Tibial artery (tissue), 4 donors: ENCODE data around the gene MT1H.

Experiments
- DNase-seq, 2 donors: peaks; one replicate each; pipeline ENCODE4 v3.0.0-alpha.2; 2019
- H3K27ac ChIP-seq, 2 donors: fragments of 200-600 bp; sonication (generic) in 1 of 2; 1 replicate in 1 of 2; 2 replicates in 1 of 2; pipeline ENCODE4 v1.5.1; 2018 to 2019; ENCODE audit warnings: mild to moderate bottlenecking in 1 of 2
- H3K27me3 ChIP-seq, 2 donors: fragments of 200-600 bp; sonication (generic) in 1 of 2; one replicate each; pipeline versions ENCODE4 v1.5.1 to v1.6.0; 2016 to 2019
- H3K36me3 ChIP-seq, 3 donors: fragments of 200-600 bp; sonication (generic) in 2 of 3; one replicate each; pipeline ENCODE4 v1.5.1; 2016 to 2019; ENCODE audit warnings: mild to moderate bottlenecking in 2 of 3
- H3K4me1 ChIP-seq, 4 donors: fragments of 200-600 bp; sonication (generic) in 2 of 4; 1 replicate in 3 of 4; 2 replicates in 1 of 4; pipeline ENCODE4 v1.5.1; 2016 to 2019
- H3K4me3 ChIP-seq, 2 donors: fragments of 200-600 bp; sonication (generic) in 1 of 2; 1 replicate in 1 of 2; 2 replicates in 1 of 2; pipeline ENCODE4 v1.5.1; 2018 to 2019; ENCODE audit warnings: mild to moderate bottlenecking in 2 of 2
- H3K9me3 ChIP-seq, 3 donors: fragments of 200-600 bp; sonication (generic) in 1 of 3; one replicate each; pipeline ENCODE4 v1.5.1; 2016 to 2019
- intact Hi-C: fragments of 100-400 bp; cut with DNase I; formaldehyde crosslinking; loops from one replicate; pipeline ENCODE4 v1.15.0; 2023; ENCODE audit warnings: low total_unique reads
- TF ChIP-seq, protein P1 (sequence below), 2 experiments: fragments of 200-600 bp in 1 of 2; fragments of 450-650 bp in 1 of 2; IDR thresholded peaks; one replicate each; pipeline ENCODE4 v1.5.1; 2017 to 2019; ENCODE audit warnings: antibody characterized with exemption in 2 of 2, mild to moderate bottlenecking in 1 of 2, moderate library complexity in 1 of 2

MT1H gene

DNA sequence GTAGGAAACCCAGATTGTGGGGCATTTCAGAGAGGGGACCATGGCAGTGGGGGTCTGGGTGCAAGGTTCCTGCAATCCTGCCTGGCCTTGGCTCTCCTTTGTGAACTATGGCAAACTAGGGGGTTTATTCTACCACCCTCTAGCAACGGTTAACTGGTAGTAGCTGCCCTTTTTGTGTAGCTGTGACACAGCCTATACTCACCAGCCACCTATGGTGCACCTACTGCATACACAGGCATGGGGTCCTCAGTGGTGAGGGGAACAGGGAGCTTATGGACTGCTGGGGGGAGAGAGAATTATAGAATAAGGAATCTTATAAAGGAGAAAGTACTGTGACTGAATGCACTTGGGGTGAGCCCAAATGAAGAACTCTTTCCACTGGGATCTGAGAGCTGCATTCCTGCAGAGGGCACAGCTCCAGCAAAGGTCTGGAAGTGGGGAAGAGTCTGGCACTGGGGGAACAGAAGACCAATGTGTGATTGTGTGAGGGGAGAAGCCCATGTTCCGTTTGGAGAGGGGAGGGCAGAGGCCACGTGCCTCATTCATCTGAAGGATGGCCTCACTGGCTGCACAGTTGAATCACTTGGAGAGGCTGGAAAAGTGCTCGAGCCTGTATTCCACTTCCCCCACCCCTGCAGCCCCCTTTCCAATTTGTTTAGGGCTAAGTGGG, 14.8 kb downstream of the MT1H start:
- intact Hi-C loops = loop anchor here (5.0 kb wide), 1 partner anchor 77 kb away; the partner anchor contains the start of gene MT2A
- Histone ChIP-seq H3K9me3 (peaks cover 0 to 10% (median 0%) of the 10 kb centered on the region in 3 donors), H3K4me3 (peak overlapping the region; percentile 80 to 82), H3K27me3 (no peaks in the 10 kb centered on the region), H3K4me1 (peaks cover 0 to 39% (median 10%) of the 10 kb centered on the region in 4 donors), H3K27ac (peak overlapping the region; percentile 87 to 88), H3K36me3 (peaks cover 6 to 25% (median 14%) of the 10 kb centered on the region in 3 donors)
- TF ChIP-seq, protein P1, sequence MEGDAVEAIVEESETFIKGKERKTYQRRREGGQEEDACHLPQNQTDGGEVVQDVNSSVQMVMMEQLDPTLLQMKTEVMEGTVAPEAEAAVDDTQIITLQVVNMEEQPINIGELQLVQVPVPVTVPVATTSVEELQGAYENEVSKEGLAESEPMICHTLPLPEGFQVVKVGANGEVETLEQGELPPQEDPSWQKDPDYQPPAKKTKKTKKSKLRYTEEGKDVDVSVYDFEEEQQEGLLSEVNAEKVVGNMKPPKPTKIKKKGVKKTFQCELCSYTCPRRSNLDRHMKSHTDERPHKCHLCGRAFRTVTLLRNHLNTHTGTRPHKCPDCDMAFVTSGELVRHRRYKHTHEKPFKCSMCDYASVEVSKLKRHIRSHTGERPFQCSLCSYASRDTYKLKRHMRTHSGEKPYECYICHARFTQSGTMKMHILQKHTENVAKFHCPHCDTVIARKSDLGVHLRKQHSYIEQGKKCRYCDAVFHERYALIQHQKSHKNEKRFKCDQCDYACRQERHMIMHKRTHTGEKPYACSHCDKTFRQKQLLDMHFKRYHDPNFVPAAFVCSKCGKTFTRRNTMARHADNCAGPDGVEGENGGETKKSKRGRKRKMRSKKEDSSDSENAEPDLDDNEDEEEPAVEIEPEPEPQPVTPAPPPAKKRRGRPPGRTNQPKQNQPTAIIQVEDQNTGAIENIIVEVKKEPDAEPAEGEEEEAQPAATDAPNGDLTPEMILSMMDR (IDR thresholded peaks at IDR 0.05) = no peak
- DNase-seq = no peak

DNA sequence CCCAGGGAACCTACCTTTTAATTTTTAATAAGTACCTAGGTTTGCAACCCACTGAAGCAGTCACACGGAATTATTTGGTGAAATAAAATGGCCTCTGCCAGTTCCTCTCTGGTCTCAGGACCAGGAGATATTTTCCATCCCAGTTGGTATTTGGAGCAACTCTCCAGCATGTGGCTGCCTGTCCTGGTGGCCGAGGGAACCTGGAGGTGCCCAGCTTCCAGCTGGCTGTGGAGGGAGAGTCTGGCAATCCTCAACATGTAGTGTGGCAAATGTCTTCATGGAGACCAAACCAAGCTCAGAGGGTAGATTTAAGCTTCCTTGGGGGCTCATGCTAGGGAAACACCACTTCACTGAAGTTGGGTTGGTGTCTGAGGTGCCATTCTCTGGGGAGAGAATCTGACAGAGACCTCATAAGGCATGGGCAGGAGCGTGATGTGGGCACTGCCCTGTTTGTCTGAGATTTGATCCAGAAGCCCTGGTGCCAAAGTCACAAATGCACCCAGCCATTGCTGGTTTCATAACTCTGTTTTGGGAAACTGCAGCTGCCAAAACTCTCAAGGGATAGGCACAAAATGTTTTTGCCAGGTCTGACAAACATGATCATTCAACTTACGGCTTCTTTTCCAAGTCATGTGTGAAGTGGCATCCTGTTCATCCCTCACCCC, 15.4 kb downstream of the MT1H start:
- no peaks in the 10 kb centered on the region for H3K27me3 ChIP-seq
- DNase-seq = peak; percentile 57 to 84
- peaks cover 0 to 10% (median 0%) of the 10 kb centered on the region in 3 donors for H3K9me3 ChIP-seq
- H3K27ac ChIP-seq = peak overlapping the region; percentile 87 to 88
- H3K36me3 ChIP-seq = peaks cover 6 to 25% (median 14%) of the 10 kb centered on the region in 3 donors
- H3K4me3 ChIP-seq = peak overlapping the region; percentile 80 to 82
- intact Hi-C loops = loop anchor here (5.0 kb wide), 1 partner anchor 78 kb away; the partner anchor contains the start of gene MT2A
- peaks cover 0 to 39% (median 10%) of the 10 kb centered on the region in 4 donors for H3K4me1 ChIP-seq
- TF ChIP-seq, protein P1 (IDR thresholded peaks at IDR 0.05) = no peak

DNA sequence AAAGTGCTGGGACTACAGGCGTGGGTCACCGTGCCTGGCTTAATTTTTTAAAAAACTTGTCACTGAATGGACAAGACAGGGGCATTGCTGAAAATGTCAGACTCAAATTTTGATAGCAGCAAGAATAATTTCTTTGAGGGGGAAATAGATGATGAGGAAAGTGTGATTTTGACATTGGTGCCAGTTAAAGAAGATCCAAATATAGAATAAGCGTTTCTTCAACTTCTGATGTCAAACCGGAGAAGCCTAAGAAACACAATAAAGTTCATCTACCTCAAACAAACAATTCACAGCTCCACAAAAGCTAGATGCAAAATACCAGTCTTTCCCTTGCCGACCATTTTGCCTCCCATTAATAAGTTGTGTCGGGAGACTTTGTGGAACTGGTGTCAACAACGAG, 17.1 kb downstream of the MT1H start:
- peaks cover 0 to 32% (median 10%) of the 10 kb centered on the region in 4 donors for H3K4me1 ChIP-seq
- intact Hi-C loops = no loop called here
- DNase-seq = no peak
- no peak overlapping the region for H3K4me3 ChIP-seq
- TF ChIP-seq, protein P1 (IDR thresholded peaks at IDR 0.05) = no peak
- no peaks in the 10 kb centered on the region for H3K27me3 ChIP-seq
- H3K9me3 ChIP-seq = peaks cover 0 to 10% (median 0%) of the 10 kb centered on the region in 3 donors
- H3K27ac ChIP-seq = no peak overlapping the region
- peaks cover 6 to 25% (median 14%) of the 10 kb centered on the region in 3 donors for H3K36me3 ChIP-seq

DNA sequence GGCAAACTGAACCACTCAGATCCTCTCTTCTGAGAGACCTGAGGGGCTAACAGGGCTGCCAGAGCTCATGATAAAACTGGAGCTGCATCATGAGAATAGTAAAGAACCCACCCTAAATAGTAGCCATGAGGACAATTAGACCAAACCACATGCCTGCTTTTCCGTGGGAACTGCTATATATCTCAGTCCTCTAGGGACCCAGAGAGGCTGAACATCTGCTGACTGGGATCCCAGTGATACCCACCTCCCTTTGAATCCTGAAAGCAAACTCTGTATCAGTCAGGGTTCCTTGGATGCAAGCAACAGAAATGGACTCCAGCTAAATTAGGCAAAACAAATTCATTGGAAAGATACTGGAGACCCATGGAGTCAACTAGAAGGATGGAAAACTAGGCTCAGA, 19.1 kb downstream of the MT1H start:
- peaks cover 0 to 24% (median 10%) of the 10 kb centered on the region in 4 donors for H3K4me1 ChIP-seq
- TF ChIP-seq, protein P1 (IDR thresholded peaks at IDR 0.05) = no peak
- no peak overlapping the region for H3K4me3 ChIP-seq
- peaks cover 0 to 10% (median 0%) of the 10 kb centered on the region in 3 donors for H3K9me3 ChIP-seq
- no peak overlapping the region for H3K27ac ChIP-seq
- intact Hi-C loops = no loop called here
- DNase-seq = no peak
- no peaks in the 10 kb centered on the region for H3K27me3 ChIP-seq
- H3K36me3 ChIP-seq = peaks cover 0 to 23% (median 12%) of the 10 kb centered on the region in 3 donors

DNA sequence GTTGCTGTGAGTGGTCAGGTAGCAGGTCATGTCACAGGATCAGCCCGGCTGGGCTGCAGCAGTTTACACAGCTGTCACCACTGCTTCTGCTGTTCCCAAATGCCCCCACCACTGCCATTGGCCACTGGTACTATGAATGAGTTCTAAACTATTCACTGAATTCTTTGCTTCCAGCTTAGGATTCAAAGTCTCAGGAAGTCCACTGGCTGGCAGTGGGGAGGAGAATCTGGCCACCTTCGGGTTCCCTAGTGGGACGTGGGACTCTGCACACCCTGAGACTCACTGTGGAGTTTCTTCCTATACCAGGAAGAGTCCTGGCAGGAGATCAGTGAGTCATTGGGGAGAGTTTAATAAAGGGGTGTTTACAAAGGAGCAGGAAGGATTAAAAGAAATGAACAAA, 19.6 kb downstream of the MT1H start:
- peaks cover 0 to 10% (median 0%) of the 10 kb centered on the region in 3 donors for H3K9me3 ChIP-seq
- H3K4me1 ChIP-seq = peaks cover 0 to 20% (median 9%) of the 10 kb centered on the region in 4 donors
- no peak overlapping the region for H3K27ac ChIP-seq
- TF ChIP-seq, protein P1 (IDR thresholded peaks at IDR 0.05) = no peak
- no peak for DNase-seq
- no peak overlapping the region for H3K4me3 ChIP-seq
- no peaks in the 10 kb centered on the region for H3K27me3 ChIP-seq
- intact Hi-C loops = no loop called here
- H3K36me3 ChIP-seq = peaks cover 0 to 19% (median 8%) of the 10 kb centered on the region in 3 donors
